Endometrial microvascular endothelial cells (primary cell): ENCODE results near the gene KIF26A. TPM values are rescaled to one million over a fixed set of nuclear protein-coding genes. Genes with fewer than 3 reads are reported as not detected.
"Not testable (repeated sequence)": the region's sequence is repeated elsewhere in the genome, so short reads cannot be mapped to it uniquely, and the experiment has no call there.

Experiments
- in situ Hi-C: cut with HindIII; loops from 2 replicates; pipeline ENCODE4 v1.10.0; 2017; ENCODE audit warnings: low sequenced_read_pairs, low pct_unique_long_range_greater_than_20kb; ENCODE audit errors: inconsistent ontology term
- total RNA-seq: library from RNA; depleted of rRNA; stranded (reverse); fragments of >200 nt; gene quantifications from one replicate; pipeline ENCODE4 v1.2.3, GENCODE V29; 2015; ENCODE audit errors: inconsistent ontology term

The KIF26A gene
- total RNA-seq, 1 donor from 2014 or later = 6.2 TPM

- in situ Hi-C loops = no loop called here
Observed at GRCh38 chr14:104150136-104151025, 12.0 kb downstream of the KIF26A start.

DNA sequence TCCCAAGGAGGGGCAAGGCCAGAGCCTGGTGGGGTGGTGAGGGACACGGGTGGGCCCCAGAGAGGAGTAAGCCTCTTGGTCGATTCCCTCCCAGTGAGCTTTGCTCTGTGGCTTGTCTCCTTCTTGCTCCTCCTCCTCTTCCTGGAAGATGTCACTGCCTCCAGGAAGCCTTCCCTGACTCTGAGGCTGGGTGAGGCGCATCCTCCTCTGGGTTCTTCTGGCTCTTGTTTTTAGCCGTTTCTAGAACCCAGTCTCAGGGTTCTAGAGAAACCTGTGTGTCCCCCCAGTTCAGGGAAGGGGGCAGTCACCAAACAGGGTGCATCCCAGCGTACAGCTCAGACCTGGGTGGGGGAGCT, 12.6 kb downstream of the KIF26A start:
- in situ Hi-C loops = no loop called here

DNA sequence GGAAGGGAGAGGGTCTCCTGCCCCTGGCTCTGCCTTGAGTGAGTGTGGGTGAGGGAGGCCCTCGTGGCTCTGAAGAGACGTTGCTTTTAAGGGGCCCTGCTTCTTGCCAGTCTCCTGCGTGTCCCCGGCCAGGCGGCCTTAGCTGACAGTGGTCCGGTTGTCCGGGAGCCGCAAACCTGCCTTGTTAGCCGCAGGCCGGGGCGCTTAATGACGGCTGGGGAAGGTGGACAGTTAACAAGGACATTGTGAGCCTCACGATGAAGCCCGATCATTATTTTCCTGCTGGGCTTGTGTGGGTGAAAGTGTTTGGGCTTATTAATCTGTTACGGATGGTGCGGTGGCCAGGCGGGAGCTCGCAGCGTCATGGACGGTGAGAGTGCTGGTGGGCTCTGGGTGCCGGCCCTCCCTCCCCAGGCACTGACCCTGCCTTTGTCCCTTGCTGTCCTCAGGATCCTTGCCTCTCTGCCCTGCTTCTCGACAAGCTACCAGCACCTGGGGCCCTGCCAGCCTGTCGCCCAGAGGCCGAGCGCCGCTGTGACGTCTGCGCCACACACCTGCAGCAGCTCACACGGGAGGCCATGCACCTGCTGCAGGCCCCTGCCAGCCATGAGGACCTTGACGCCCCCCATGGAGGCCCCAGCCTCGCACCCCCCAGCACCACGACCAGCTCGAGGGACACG, 13.3 kb downstream of the KIF26A start:
- in situ Hi-C loops = no loop called here

DNA sequence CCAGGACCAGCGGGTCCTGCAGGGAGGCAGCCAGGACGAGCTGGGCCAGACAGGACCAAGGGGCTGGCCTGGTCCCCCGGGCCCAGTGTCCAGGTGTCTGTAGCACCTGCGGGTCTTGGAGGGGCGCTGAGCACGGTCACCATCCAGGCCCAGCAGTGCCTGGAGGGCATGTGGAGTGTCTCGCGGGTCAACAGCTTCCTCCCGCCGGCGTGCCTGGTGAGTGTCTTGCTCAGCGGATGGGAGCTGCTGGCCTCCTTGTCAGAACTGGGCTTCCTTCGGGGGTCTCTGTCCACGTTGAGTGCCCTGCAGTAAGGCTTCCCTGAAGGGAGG, 13.8 kb downstream of the KIF26A start:
- in situ Hi-C loops = no loop called here

DNA sequence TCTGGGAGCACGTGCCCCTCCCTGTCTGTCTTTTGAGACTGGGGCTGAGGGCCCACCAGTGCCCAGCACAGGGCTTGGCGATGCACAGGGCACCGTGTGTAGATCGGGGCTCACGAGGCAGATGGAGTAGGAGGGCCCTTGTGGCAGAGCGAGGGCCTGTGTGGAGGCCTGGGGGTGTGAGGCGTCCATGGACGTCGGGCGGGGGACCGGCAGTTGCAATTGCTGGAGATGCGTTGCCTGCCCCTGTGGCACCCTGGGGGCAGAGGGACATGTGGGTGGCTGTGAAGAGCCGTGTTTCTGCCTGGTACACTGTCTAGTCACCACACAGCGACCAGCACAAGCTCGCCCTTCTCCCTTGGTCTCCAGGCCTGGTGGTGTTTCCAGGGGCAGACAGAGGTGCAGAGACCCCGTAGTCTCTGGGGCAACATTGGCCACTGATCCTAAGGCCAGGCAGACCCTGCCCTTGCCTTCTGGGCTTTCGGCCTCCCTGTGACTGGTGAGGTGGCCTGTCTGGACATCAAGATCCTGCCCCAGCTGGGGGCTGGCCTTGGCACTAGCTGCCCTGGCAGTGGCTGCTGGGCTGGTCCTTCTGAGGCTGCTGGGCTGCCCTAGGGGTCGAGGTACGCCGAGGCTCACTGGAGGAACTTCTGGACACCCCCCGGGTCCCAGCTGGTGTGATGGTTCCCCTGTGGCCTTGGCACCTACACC, 14.5 kb downstream of the KIF26A start:
- in situ Hi-C loops = no loop called here

DNA sequence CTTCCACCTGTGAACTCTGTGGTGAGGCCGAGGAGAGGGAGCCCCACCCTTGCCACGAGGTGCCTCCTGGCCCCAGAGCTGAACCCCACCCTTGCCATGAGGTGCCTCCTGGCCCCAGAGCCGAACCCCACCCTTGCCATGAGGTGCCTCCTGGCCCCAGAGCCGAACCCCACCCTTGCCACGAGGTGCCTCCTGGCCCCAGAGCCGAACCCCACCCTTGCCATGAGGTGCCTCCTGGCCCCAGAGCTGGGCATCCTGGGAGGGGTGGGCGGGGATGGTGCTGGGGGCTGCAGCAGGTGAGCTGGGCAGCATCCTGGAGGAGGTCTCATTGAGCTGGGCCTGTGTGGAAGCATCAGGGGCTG, 15.0 kb downstream of the KIF26A start:
- in situ Hi-C loops = not testable (repeated sequence)

GRCh38 chr14:104154246-104154645, 15.9 kb downstream of the KIF26A start:
- in situ Hi-C loops = no loop called here

GRCh38 chr14:104155513-104155912, 17.1 kb downstream of the KIF26A start:
- in situ Hi-C loops = no loop called here

- in situ Hi-C loops = no loop called here
Observed at GRCh38 chr14:104156142-104156541, 17.8 kb downstream of the KIF26A start.

GRCh38 chr14:104157016-104157928, 18.9 kb downstream of the KIF26A start:
- in situ Hi-C loops = no loop called here

- in situ Hi-C loops = no loop called here
Observed at GRCh38 chr14:104158827-104159798, 20.7 kb downstream of the KIF26A start.

DNA sequence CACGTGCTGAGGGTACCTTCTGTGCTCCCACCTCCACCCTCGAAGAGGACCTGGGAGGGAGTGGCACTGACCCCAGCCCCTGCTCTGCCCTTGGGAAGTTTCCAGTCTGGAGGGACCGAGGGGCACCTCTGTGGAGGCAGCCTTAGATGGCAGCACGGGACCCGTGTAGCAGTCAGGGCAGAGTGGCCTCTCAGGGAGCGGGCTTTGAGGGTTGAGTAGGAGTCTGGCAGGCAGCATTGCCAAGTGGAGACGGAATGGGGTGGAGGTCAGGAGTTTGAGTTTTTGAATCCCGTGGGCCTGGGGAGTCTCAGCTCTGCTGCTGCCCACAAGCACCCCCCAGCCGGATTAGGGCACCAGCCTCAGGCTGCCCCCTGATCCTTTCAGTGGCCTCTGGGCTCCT, 21.6 kb downstream of the KIF26A start:
- in situ Hi-C loops = no loop called here

DNA sequence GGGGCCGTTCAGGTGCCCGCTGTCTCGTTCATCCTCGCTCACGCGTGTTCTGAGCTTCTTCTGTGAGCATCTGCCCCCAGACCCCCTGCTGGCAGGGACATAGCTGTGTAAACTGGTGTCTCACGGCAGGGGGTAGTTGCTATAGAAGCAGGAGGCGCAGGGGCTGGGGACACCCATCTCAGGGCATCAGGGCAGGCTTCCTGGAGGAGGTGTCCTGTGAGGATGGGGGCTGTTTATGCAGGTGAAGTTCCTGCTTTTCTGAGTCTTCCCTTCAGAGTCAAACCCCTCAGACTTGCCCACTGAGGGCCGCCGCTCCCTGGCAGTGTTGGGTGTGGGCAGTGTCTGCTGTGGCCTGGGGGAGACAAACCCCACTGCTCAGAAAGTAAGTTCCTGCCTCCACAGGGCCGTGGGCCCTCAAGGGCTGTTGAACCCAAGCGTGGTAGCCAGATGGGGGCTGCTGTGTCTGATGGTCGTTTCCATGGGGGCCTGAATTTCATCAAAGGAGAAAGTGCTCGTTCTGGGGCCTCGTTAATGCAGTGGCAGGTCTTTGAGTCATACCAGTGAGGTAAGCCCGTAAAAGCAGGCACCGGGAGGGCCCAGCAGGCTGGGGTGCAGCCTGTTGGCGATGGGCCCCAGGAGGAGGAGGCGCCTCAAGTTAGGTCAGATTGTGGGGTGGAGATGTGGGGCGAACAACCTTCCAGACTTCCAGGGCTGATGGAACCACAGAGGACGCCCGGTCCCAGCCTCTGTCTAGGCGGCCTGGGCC, 23.4 kb downstream of the KIF26A start:
- in situ Hi-C loops = no loop called here

GRCh38 chr14:104162495-104162894, 24.1 kb downstream of the KIF26A start:
- in situ Hi-C loops = no loop called here

DNA sequence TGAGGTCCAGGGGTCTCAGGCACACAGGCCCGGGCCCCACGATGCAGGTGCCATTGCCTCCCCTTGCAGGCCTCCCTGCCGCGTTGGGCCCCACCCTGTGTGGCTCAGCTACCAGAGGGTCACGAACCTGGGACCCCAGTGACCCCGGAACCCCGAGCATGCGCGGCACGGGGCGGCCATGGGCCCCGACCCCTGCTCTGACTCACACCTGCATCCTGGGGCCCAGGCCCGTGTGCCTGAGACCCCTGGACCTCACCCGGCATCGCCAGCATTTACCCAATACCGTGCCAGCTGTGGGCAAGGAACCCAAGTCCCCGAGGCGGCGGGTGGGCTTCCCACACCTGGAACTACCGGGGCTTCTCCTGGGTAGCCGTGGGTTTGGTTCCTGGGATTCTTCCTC, 25.2 kb downstream of the KIF26A start:
- in situ Hi-C loops = no loop called here

DNA sequence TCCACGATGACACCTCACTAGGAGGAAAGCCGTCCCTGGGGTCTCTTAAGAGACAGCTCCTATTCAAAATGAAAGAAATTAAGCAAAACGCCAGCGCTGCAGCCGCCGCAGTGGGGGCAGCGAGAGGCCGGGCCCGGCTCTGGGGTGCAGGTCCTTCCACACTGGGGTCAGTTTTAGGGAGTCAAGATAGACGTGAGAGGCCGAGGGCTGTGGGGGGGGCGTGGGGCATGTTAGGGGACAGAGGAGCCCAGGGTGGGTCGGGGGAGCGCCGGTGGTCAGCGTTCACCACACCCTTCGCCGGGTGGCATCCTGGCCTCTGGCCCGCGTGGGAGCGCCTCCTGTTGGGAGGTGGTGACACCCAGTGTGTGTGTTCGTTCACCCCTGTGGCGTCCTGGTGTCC, 25.7 kb downstream of the KIF26A start:
- in situ Hi-C loops = no loop called here

GRCh38 chr14:104164512-104164911, 26.1 kb downstream of the KIF26A start:
- in situ Hi-C loops = no loop called here
